GM12865 (cell line): ENCODE measurements around the gene NQO2.

Source experiments
- DNase-seq: peaks from one replicate; pipeline ENCODE4 v3.0.0; 2010; ENCODE audit warnings: low read depth
- H3K4me3 ChIP-seq: 2 replicates; pipeline ENCODE4 v1.5.1; 2011; ENCODE audit warnings: mild to moderate bottlenecking, low read depth, low read length, control low read depth
- CTCF ChIP-seq: IDR thresholded peaks from 2 replicates; pipeline ENCODE4 v1.5.1; 2011; ENCODE audit warnings: low read length, control low read depth, low read depth, inconsistent platforms; ENCODE audit not compliant: insufficient read depth; ENCODE audit errors: missing control alignments

Gene NQO2

GRCh38 chr6:2989332-2990247, 10.1 kb upstream of the NQO2 start:
- H3K4me3 ChIP-seq, result peak overlapping the region; percentile 84
- no peak for TF ChIP-seq CTCF
- DNase-seq, result peak; percentile 96

- TF ChIP-seq CTCF, result no peak
- no peak for DNase-seq
- peak overlapping the region; percentile 84 for H3K4me3 ChIP-seq
Measured at GRCh38 chr6:2990248-2990931, 9.3 kb upstream of the NQO2 start.

- TF ChIP-seq CTCF, result no peak
- no peak for DNase-seq
- H3K4me3 ChIP-seq, result no peak overlapping the region
Measured at GRCh38 chr6:2990932-2991506, 8.7 kb upstream of the NQO2 start.

- no peak for DNase-seq
- H3K4me3 ChIP-seq, result no peak overlapping the region
- TF ChIP-seq CTCF, result no peak
Measured at GRCh38 chr6:2992330-2992979, 7.2 kb upstream of the NQO2 start.

GRCh38 chr6:2993755-2994317, 5.9 kb upstream of the NQO2 start:
- no peak overlapping the region for H3K4me3 ChIP-seq
- TF ChIP-seq CTCF, result no peak
- DNase-seq, result no peak

GRCh38 chr6:2998249-2998997, 1.3 kb upstream of the NQO2 start:
- TF ChIP-seq CTCF, result peak; percentile 44
- peak; percentile 36 for DNase-seq
- H3K4me3 ChIP-seq, result peak overlapping the region; percentile 69
